Measurements from ENCODE around the gene ANAPC13. TPM values are rescaled to one million over a fixed set of nuclear protein-coding genes. Genes with fewer than 3 reads are reported as not detected.
A peak's percentile ranks its signal among the peaks of the same experiment; 100 is the strongest.

Gene ANAPC13, protein sequence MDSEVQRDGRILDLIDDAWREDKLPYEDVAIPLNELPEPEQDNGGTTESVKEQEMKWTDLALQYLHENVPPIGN
- 51.1 TPM for total RNA-seq
- long read RNA-seq, transcript ANAPC13-201 (3 exons, 1,209 nt): major isoform, 83 of 139 reads
- long read RNA-seq, transcript ANAPC13-204 (3 exons, 1,840 nt): minor isoform, 44 of 139 reads
- long read RNA-seq, transcript ANAPC13-206 (3 exons, 1,420 nt): minor isoform, 9 of 139 reads
- long read RNA-seq, partial matches to known transcripts: 0 of 139 reads
- long read RNA-seq, other reads (novel, unspliced or antisense): 2 of 139 reads

DNA sequence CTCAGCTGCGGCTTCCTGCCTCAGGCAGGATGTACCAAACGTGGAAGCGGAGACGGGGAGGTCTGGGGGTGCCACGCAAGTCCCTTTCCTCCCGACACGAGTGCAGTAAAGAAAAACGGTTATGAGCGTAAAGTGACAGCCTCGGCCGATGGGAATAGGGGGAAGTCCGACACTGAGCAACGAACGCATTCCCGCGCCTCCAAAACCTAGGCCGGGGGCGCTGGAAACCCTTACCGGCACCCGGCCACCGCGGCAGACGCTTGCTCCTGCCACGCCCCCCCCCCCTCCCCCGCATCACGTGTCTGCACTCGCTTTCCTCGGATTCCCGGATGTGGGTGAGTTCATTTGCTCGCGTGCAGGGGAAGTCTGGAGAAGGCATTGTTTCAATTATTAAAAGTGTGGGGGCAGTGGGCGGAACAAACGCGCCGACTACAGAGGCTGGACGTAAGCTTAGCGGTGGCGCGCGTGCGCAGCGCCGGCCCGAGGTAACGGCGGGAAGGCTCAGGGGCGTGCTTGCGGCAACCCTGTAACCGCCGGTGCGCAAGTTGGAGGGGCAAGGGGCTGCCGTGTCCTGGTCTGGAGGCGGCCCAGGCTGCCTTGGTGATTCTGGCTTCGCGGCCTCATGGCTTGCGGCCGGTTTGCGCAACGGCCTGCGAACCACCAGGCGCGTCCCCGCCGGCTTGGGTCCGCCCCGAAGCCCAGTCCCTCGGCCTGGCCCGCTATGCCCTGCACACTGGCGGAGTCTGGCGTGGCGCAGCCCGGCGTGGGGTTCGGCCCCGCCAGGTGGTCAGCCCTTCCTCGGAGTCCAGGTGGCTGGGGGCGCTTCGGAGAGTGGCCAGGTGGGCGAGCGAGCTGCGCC is at the start of gene ANAPC13, which contains the start of gene CEP63:
Gene ANAPC13, minus strand, starts transcription at position 268 of the 859 bp plus-strand sequence. CDS start 3,081 bp downstream, outside the sequence.
Gene CEP63, plus strand, starts transcription at position 340 of the 859 bp plus-strand sequence. CDS start 9,264 bp downstream, outside the sequence.
- peak; percentile 96 for DNase-seq (ENCODE audit: low spot score)

DNA sequence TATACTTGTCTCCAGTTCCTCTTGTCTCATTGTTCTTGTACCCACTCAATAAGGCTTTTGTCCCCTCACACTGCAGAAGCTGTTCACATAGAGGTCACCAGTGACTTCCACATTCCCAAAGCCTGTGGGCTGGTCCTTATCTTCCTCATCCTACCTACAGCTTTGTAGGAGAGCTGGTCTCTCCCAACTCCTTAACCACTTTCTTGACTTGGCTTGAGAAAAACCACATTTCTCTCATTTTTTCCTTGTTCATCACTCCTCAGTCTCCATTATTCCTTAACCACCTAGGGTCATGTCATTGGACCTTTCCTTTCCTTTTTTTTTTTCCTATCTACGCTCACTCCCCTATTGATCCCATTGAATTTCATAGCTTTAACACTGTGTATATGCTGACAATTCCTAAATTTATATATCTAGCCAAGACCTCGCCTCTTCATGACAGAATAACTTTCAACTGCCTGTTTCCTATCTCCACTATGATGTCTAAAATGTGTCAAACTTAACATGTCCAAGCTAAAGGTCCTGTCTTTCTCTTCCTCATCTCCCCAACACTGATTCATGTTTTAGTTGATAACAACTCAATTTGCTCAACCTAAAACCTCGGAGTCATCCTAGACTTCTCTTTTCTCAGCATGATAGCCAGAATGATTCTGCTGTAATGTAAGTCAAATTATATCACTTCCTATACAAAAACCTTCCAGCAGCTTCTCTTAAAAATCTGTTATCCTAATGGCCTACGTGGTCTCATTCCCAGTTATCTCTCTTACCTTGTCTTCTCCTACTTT is 49.6 kb upstream of the ANAPC13 start:
- no peak for DNase-seq (ENCODE audit: low spot score)

DNA sequence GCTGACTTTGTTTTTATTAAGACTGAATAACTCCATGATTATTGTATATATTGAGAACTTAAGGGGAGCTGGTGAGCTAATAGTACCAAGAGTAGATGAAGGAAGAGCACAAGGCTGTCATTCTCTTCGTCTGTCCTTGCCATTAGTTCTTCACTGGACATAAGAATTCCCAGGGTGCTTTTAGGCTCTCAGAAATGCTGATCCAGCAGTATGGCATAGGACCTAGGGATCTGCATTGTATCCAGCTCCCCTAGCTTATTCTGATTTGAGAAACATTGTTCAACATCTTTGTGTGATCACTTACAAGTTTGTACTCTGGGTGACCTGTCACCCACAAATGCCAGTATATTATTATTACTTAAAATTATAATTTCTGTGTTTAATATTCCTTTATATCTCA is 47.7 kb upstream of the ANAPC13 start:
- no peak for DNase-seq (ENCODE audit: low spot score)

DNA sequence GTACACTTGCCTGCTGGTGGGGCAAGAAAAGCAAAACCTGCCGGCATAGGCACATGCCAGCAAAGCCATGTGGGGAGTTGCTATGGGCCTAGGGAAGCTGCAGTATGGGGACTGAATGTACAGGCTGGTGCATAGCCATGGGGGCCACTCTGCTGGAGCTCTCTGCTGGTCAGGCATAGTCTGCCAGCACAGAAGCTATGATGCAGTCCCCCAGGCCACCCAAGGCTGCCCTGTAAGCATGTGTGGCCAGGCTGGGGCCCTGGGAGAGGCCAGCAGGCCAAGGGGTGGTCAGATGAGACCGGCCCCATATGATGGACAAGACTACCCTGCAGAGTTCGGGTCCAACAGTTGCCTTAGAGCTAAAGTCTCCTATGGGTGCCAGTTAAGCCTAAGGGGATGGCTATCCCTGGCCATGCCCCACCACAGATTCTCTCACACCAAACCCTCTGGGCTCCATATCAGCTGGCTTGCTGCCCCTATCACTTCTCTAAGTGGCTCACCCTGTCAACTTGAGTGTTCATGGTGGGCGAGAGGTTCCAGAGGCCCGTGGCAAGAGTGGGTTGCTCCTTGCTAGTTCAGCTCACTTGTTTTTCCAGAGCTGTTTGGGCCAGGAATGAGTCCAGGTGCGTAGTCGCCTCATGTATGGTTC is 41.9 kb upstream of the ANAPC13 start:
- DNase-seq (ENCODE audit: low spot score): no peak

DNA sequence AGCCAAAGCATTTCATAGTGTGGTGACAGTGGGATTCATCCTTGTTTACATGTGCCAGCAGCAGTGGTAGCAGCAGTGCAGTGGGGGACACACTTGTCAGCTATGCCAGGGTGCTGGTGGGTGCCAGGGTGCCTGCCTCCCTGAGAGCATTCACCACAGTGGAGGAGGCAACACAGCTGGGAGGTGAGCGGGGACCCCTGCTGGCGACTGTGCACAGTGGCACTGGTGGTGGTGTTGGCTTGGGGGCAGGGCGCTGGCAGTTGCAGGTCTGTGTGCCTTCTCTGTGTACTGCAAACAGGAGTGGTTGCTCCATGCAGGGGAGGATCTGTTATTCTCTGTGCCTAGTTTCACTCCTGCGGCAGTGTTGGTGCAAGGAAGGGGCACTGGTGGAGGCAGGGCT is 41.3 kb upstream of the ANAPC13 start:
- no peak for DNase-seq (ENCODE audit: low spot score)

DNA sequence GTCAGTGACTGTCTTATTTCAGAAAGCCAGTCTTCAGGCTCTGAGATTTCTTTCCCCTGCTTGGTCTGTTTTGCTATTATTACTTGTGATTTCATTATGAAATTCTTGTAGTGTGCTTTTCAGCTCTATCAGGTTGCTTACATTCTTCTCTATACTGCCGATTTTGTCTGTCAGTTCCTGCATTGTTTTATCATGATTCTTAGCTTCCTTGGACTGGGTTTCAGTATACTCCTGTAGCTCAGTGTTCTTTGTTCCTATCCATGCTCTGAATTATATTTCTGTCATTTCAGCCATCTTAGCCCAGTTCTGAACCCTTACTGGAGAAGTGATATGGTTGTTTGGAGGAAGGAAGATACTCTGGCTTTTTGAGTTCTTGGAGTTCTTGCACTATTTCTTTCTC is 40.5 kb upstream of the ANAPC13 start:
- DNase-seq (ENCODE audit: low spot score): no peak

DNA sequence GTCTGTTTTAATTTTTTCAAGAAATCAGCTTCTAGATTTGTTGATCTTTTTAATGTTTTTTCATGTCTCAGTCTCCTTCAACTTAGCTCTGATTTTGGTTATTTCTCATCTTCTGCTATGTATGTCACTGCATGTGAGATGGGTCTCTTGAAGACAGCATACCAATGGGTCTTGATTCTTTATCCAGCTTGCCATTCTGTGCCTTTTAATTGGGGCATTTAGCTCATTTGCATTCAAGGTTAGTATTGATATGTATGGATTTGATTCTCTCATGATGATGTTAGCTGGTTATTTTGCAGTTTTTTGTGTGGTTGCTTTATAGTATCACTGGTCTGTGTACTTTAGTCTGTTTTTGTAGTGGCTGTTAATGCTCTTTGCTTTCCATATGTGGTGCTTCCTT is 39.5 kb upstream of the ANAPC13 start:
- DNase-seq (ENCODE audit: low spot score): no peak

DNA sequence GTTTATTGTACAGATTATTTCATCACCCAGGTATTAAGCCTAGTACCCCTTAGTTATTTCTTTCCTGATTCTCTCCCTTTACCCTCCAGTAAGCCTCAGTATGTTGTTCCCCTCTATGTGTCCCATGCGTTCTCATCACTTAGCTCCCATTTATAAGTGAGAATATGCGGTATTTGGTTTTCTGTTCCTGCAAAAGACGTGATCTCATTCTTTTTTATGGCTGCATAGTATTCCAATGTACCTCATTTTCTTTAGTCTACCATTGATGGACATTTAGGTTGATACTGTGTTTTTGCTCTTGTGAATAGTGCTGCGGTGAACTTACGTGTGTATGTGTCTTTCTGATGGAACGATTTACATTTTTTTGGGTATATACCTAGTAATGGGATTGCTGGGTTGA is 36.8 kb upstream of the ANAPC13 start:
- no peak for DNase-seq (ENCODE audit: low spot score)

DNA sequence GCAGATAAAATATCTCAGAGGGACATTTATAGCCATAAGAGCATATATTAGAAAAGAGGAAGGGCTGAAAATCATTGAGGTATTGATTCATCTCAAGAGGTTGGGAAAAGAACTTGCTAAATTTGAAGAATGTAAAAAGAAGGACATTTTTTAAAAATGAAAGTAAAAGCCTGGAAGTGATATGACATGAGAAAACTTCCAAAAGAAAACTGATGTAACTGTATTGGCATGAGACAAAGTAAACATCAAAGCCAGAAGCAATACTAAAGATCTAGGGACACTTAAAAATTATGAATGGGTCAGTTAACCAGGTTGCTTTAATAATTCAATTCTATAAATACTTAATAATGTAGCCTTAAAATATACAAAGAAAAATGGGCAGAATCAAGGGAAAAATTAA is 32.0 kb upstream of the ANAPC13 start:
- DNase-seq (ENCODE audit: low spot score): no peak

DNA sequence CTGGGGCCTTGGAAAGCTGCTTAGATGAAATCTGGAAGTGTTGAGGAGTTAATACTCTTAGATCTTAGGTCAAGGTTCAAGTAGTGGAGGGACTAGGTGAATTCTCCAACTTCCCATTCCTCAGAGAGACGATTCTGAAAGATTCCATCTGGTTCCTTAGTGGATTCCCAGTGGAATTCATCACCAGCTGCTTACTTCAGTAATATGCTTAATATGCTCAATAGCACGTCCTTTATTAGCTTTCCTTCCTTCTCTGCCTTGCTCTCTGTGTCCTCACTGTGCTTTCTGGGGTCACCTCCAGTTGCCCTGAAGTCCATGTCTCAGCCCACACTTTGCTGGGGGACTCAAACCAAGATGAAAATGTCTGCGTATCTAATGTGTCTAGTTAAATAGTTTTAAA is 31.1 kb upstream of the ANAPC13 start:
- DNase-seq (ENCODE audit: low spot score): no peak

DNA sequence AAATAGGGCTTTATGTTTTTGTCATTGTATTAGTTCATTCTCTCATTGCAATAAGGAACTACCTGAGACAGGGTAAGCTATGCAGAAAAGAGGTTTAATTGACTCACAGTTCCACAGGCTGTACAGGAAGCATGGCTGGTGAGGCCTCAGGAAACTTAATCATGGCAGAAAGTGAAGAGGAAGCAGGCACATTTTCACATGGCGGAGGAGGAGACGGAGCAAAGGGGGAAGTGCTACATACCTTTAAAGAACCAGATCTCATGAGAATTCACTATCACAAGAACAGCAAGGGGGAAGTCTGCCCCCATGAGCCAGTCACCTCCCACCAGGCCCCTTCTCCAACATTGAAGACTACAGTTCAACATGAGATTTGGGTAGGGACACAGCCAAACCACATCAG is 25.7 kb upstream of the ANAPC13 start:
- DNase-seq (ENCODE audit: low spot score): no peak

DNA sequence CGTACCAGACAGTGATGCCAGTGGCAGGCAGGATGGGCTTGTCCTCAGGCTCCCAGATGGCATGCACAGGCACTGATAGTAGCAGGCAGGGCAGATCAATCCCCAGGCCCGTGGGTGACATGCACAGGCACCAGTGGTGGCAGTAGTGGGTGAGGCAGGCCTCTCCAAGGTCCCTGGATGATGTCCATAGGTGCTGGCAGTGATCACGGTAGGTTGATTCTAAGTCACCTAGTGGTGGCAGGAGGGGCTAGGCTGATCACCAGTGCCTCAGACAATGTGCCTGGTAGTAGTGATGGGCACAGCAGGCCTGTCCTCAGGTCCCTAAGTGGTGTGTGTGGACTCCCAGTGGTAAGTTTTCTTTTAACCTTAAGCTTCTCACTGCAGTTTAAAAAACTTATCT is 19.7 kb upstream of the ANAPC13 start:
- no peak for DNase-seq (ENCODE audit: low spot score)

DNA sequence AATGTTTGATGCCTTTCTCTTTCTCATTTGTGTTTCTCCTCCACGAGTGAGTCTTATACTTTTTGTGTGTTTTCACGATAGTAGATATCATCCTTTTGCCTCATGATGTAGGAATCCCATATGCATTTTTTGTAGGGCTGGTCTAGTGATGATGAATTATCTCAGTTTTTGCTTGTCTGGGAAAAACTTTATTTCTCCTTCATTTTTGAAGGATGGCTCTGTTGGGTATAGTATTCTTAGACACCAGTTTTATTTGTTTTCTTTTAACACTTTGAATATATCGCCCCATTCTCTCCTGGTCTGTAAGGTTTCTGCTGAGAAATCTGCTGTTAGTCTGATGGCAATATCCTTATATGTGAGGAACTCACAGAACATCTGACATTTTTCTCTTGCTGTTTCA is 18.3 kb upstream of the ANAPC13 start:
- no peak for DNase-seq (ENCODE audit: low spot score)

DNA sequence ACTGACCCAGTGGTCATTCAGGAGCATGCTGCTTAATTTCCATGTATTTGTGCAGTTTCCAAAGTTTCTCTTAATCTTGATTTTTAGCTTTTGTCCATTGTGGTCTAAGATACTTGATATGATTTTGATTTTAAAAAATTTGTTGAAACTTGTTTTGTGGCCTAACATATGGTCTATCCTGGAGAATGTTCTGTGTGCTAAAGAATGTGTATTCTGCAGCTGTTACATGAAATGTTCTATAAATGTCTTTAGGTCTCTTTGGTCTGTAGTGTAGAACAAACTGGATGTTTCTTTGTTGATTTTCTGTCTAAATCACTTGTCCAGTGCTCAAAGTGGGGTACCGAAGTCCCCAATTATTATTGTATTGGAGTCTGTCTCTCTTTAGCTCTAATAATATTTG is 17.5 kb upstream of the ANAPC13 start:
- no peak for DNase-seq (ENCODE audit: low spot score)

DNA sequence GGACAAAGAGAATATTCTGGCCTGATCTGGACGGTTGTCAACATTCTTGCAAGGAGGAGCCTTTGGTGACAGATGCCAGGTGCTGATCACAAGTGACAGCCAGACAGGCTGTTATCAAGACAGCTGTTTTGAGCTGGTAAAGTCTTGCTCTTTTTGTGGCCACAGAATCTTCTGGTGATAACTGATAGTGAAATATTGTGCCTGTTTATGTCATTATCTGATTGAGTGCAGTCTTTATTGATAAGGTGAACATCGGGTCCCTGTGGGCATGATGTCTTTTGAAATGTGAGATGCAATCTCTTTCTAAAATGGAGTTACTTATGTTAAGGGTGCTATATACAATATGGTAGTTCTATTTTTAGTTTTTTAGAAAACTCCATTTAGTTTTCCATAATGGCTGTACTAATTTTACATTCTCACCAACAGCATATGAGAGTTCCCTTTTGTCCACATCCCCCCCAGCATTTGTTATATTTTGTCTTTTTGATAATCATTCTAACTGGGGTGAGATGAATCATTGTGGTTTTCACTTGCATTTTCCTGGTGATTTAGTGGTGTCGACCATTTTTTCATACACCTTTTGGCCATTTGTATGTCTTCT is 10.8 kb upstream of the ANAPC13 start:
- no peak for DNase-seq (ENCODE audit: low spot score)

DNA sequence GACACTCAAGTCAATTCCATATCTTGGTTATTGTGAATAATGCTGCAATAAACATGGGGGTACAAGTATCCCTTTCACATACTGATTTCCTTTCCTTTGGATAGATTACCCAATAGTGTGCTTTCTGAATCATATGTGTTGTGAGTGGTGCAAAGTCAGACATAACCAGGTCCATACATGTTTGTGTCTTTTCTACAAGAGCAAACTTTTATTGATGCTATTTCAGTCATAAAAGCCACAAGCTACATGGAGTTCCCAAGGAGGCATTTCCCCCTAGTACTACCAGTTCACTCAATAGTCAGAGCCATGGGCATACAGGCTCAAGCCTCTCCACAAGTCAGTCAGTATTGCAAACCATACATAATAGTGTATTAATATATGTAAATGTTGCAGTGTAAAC is 10.2 kb upstream of the ANAPC13 start:
- no peak for DNase-seq (ENCODE audit: low spot score)

DNA sequence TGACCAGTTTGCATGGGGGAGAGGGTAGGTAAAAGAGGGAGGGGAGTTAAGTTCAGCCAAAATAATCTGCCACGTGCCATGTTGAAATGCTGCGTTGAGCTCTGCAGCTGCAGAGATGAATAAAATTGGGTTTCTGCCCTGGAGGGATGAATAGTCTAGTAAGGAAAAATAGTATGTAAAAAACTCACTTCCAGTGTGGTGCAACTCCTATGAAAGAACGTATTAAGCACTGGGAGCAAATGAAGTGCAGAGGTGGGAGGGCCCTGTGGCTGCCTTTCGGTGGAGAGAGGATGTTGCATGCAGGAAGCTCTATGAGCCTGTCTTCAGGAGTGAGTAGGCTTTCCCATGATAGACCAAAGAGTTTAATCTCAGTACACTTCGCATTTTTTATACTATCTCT is 8.7 kb upstream of the ANAPC13 start:
- DNase-seq (ENCODE audit: low spot score): no peak

DNA sequence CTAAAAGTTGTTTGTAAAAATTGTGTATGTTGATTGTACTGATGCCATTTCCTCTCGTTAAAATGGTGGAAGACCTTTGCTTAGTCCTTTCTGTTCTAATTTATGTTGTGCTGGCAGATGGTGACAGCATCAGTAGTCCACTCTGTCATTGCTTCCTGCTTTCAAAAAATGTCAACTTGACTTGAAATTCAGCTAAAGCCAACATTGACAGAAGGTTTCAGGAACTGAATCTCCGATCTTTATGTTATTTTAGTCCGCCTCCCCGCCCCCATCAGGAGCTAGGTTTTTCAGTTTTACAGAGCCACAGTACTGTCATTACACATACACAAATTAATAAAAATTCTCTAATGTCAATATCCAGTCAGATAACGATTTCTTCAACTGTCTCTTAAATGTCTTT is 1.6 kb upstream of the ANAPC13 start:
- no peak for DNase-seq (ENCODE audit: low spot score)

DNA sequence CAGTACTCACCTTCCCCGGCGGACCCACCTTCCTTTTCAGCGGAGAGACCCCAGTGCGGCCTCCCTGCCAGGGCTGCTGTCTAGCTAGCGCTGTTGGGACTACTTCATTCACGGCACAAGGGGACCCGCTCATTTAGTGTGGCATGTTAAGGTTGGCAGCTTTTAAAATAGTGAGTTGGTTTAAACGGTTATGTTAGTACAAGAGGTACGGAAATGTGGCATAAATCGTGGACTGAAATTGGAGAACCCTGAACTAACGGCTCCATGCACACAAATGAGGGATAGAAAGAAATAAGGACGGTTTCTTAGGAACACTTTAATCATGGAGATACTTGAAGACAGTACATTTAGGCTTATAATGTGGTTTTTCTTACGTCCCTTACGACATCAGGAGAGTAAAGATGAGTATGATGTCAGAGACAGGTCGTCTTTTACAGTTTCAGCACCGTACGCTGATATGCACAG is 824 bp upstream of the ANAPC13 start:
- no peak for DNase-seq (ENCODE audit: low spot score)

DNA sequence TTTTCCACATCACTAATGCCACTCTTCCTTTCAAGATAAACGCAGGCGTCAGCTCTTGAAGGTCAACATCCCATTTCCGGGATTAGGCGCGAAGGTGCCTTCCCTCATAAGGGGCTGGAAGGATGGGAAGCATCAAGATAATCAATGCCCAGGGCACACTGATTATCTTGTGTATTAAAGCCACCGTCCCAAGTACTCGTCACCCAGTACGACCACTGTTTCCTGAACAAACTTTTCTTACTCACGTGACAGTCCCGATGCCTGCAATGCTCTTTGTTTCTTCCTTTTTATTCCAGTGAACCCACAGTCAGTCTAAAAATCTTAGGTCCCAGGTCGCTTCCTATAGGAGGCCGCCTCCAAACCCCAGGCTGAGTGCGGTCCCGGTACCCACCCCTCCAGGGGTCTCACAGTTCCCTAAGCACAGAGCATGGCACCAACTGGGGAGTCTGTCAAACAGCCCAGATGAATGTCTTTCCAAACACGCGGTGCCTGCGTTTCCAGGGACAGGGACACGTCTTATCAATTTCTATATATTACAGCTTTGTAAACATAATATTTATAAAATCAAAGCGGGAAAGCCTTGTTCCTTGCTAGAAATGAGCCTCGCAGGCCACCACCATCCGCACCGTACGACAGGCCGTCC is 589 bp downstream of the ANAPC13 start:
- DNase-seq (ENCODE audit: low spot score): no peak
